ENCODE results near the gene GPC6.
A peak's percentile ranks its signal among the peaks of the same experiment; 100 is the strongest.

GPC6 gene

GRCh38 chr13:93872786-93873347 is 646.3 kb downstream of the GPC6 start:
- no peak for DNase-seq

DNA sequence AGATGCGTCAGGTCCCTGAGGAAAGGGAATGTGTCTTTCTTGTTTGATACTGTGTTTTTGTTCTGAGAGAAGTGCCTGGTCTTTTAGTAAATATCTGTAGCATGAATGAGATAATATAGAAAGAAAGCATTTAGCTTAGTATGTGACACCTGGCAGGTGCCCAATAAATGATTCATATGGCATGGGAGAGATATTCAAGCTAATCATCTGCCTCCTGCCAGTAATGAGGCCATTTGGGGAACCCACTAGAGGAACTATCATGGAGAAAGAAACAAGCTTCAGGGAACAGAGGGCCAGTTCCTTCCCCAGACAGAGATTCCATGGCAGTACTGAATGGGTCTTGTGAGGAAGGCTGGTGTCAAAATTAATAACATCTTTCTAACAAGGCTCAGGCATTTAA is 648.9 kb downstream of the GPC6 start:
- DNase-seq: no peak

DNA sequence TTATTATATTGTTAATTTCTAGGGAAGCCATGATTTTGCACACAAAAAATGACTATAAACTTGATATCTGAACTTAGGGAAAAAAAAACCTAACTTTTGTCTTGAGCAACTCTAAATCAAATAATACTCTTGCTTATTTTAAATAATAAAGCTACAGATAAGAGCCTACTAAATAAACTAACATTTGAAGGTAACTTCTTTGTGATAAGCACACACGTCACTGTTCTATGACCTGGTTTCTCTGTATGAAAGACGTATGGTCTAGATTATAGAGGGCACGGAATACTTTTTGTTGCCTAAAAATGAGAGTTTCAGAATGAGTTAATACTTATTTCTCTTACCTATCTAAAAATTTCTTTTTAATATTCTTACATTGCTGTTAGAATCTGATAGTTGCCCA is 649.6 kb downstream of the GPC6 start:
- DNase-seq: no peak

DNA sequence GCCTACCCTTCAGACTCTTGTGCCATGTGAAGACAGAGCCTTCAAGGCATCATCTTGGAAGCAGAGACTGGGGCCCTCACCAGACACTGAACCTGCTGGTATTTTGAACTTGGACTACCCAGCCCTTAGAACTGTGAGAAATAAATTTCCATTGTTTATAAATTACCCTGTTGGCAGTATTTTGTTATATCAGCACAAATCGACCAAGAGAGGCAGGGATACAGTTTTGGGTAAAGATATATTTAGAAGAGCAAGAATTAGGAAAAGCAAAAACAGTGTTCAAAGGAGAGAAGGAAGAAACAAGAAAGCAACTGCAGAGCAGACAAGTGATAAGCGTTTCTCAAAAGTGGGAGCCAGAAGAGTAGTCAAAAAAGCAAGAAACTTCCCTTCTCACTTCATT is 652.1 kb downstream of the GPC6 start:
- DNase-seq: no peak

- DNase-seq: no peak
Observed at GRCh38 chr13:93881411-93881810, 654.8 kb downstream of the GPC6 start.

DNA sequence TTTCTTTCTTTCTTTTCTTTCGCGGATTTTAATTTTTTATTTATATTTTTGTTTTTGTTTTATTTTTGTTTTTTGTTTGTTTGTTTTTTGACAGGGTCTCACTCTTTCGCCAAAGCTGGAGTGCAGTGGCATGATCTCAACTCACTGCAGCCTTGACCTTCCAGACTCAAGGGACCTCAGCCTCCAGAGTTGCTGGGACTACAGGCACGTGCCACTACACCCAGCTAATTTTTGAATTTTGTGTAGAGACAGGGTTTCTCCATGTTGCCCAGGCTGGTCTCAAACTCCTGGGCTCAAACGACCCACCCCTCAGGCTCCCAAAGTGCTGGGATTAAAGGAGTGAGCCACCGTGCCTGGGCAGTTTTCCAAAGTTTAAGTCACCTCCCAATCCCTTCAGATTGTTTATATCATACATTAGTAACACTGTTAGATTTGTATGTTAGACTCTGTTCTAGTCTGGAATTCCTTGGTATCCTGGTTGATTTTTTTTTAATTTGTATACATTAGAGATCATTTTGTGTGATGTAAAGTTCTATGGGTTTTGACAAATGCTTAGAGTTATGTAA is 655.6 kb downstream of the GPC6 start:
- DNase-seq: no peak

DNA sequence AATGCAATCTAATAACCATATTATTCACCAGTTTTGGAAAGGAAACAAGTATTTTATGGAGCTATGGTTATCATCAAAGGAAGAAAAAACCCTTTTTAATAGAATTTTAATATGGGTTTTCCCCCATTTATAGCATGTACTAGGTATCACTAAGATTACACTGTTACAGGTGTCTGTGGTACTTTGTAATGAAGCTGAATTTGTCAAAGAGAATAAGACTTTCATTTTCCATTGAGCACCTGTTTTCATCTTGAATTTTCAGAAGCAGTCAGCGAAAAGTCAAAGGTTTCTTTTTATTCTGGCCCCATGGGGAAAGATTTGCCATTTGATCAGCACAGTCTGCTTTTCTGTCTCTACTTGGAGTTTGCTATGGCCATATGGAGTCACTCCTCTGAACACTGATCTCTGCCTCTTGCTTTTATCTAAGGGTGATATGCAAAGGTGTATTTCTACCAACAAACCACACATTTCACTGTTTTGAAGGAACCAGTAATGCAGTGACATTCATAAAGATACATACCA is 662.9 kb downstream of the GPC6 start:
- DNase-seq: no peak

DNA sequence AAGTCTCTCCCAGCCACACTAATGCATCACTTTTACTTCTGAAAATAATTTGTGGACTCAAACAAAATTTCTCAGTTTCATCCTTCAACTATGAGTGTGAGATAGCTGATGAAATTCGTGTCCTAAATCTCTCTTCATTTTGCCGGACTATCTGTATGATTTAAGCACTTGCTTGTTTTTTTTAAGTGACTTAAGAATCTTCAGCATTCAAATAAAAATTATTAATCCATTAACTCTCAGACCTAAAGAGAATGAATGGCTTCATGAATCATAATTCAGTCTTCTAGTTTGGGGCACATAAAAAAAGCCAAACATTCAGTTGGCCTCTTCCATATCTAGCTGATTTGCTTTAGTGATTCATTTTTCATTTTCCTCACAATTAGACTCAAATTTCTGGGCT is 673.4 kb downstream of the GPC6 start:
- DNase-seq: no peak

DNA sequence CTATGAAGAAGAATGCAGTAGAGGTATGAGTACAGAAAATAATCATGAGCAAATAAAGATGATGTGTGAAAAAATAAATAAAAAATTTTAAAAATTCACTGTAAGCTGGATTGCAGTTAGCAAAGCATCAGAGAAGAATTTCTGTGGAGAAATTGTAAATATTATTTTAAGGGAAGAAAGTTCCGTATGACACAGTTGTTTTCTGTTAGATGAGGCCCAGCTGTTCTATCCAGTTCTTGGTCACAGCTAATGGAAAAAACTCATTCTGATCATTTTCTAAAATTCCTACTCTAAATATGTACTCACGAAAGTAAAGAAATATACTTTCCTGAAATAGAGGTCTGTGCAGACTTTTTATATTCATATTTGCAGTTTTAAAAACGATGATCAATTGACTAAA is 674.1 kb downstream of the GPC6 start:
- no peak for DNase-seq

DNA sequence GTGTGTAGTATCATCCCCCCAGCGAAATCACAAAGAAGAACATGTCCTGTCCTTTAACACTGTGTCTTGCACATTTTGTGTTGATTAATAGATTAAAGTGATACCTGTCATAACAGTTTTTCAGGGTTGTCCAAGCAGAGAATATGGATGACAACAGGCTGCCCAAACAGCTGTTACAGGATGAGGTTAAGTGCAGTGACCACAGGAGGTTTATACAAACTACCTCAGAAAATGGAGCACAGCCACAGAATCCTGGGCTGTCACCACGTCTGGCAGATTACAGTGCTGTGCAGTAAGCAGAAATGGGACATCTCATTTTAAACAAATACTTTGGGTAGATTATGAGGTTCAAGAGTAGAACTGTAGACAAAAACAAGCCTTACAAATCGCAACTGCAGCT is 677.3 kb downstream of the GPC6 start:
- DNase-seq: no peak

GRCh38 chr13:93915269-93915809 is 688.7 kb downstream of the GPC6 start:
- DNase-seq: no peak

- DNase-seq: no peak
Observed at GRCh38 chr13:93922063-93922855, 695.7 kb downstream of the GPC6 start.

- no peak for DNase-seq
Observed at GRCh38 chr13:93925990-93926389, 699.4 kb downstream of the GPC6 start.

DNA sequence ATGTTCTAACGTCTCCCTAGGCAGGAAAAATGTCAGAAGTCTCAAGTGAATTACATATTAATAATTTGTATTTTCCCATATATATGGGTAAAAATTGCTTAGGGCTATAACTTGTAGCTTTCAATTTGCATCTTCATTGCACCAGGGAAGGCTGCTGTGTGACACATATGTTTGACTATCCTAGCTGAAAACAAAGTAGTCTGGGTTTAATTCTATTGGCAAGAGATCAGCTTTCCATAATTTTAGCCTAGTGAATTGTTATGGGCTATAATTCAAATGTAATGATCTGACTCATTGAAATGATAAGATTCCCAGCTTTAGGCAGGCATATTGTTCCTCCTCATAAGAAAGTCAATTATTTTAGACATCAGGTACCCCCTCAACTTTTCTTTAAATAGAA is 699.8 kb downstream of the GPC6 start:
- no peak for DNase-seq

- DNase-seq: no peak
Observed at GRCh38 chr13:93927431-93927830, 700.8 kb downstream of the GPC6 start.

DNA sequence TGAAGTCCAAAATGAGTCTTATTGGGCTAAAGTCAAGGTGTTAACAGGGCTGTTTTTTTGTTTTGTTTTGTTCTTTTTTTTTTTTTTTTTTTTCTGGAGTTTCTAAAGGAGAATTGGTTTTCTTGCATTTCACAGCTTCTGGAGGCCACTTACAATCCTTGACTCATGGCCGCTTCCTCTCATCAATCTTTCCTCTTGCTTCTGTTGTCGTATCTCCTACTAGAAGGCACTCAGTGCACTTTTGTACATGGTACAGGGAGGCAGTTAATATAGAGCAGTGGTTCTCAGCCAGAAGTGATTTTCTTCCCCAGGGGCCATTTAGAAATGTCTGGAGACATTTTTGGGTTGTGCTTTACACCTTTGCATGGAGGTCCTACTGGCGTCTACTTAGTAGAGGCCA is 706.3 kb downstream of the GPC6 start:
- DNase-seq: no peak

DNA sequence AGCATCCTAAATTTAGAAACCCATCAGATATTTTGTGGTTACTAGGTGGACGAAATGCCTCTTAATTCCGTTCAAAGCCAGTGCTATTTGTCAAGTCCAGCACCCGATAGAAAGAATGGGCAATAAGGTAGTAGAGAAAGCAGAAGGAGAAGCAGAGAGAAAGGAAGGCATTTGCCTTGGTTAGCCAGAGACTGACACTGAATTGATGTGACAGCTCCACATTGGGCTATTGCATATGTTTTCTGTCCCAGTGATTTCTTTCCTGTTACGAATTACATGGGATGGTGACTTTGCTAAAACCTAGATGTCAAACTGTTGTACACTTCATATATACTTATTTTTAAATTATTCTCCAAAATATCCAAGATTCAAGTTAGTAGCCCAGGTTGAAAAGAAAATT is 710.3 kb downstream of the GPC6 start:
- no peak for DNase-seq

DNA sequence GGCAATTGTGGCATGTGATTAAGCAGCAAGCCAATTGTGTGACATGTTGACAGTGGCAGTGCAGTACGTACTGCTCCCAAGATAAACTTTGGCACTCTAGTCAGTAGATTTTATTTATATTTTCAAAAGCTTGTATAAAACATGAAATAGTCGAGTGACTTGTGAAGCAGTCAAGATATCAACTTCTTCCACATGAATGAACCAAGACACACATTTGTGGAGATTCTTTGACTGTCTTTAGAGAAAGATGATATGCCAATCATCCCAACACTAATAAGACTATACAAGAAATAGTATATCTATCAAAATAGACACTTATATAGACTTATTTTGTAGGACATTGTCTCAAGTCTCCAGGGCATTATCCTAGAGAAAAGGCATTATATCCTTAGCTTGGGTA is 714.8 kb downstream of the GPC6 start:
- no peak for DNase-seq

GRCh38 chr13:93942016-93942415 is 715.4 kb downstream of the GPC6 start:
- no peak for DNase-seq

- DNase-seq: peak in 1 of 2 donors; percentile 7
Observed at GRCh38 chr13:93945621-93946020, 719.0 kb downstream of the GPC6 start.

GRCh38 chr13:93946994-93947393 is 720.4 kb downstream of the GPC6 start:
- no peak for DNase-seq

DNA sequence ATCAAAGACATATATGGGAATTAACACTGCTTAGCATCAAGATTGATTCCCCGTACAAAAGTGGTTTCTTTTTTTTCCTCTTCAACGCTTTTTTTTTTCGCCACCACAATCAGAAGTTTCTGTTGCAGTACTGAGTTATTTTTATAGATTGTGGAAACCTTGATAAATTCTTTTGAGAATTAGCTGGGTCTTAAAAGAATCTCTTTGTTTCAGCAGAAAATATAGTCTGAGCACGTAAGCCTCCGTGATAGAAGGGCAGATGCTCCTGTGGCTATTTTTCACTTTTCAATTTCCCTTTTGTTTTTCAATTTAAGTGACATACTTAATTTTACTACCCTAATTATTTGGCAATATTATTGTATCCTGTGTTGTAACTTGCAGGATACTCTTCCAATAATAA is 721.0 kb downstream of the GPC6 start:
- DNase-seq: no peak

- no peak for DNase-seq
Observed at GRCh38 chr13:93948162-93948922, 721.7 kb downstream of the GPC6 start.

All from inflammatory macrophage (primary cell).